ENCODE results near the gene IQCF6.
"Not testable (repeated sequence)": the region's sequence is repeated elsewhere in the genome, so short reads cannot be mapped to it uniquely, and the experiment has no call there.

Gene IQCF6

DNA sequence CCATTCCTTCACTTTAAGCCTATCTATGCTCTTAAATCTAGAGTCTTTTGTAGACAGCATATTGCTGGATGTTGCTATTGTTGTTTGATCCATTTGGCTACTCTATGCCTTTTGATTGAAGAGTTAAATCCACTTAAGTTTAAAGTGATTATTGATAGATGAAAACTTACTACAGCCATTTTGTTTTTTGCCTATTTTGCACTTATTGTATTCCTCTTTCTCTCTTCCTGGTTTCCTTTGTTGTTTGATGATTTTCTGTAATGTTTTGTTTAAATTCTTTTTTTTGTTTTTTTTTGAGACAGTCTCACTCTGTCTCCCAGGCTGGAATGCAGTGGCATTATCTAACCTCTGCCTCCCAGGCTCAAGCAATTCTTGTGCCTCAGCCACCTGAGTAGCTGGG is 19.8 kb downstream of the IQCF6 start:
- DNase-seq (ENCODE audit: low spot score) = no peak

DNA sequence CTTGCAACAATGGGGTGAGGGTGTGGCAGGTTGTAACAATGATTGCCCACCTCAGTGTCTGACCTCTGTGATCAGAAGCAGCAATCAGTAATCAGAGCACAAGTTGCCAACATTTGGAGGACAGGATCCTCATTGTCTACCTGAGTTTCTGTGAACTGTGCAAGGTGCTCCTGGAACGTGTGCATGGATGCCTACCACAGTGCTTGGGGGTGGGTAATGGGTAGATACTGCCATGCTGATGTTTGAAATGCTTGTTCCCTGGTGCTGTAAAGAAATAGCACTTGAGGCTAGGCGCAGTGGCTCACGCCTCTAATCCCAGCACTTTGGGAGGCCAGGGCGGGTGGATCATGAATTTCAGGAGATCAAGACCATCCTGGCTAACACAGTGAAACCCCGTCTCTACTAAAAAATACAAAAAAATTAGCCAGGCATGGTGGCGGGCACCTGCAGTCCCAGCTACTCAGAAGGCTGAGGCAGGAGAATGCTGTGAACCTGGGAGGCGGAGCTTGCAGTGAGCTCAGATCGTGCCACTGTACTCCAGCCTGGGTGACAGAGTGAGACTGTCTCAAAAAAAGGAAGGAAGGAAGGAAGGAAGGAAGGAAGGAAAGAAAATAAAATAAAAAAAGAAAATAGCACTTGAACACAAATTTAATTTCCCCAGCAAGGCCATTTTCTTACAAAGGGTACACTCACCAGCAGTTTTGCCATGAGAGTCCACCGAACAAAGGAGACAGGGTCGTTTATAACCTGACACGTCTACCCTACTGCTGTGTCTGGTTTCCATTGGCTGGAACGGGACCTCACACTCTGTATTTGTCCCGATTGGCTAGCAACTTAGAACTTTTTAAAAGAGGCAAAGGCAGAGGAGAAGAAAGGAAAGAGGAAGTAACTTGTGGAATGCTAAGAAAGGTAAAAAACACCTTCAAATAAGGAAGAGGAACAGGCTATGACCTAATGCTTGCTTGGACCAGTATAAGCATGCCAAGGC is 25.0 kb downstream of the IQCF6 start:
- not testable (repeated sequence) for DNase-seq (ENCODE audit: low spot score)

DNA sequence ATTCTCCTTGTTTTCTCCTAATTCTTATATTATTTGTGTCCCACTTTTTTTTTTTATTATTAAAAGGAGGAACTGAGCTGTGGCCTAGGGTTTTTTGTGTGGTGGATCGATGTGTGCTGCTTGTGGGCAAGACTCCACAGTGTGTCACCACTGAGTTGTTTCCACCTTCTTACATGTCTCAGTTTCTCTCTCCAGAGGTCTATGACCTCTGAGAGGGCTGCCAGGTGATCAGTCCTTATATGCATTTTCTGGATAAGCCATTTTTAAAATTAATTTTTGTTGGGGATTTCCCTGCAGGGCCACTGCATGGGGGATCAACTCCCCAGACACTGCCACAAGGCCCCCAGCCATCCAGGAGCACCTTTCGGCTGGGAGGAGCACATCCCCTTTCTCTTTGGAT is 27.8 kb downstream of the IQCF6 start:
- no peak for DNase-seq (ENCODE audit: low spot score)

- DNase-seq (ENCODE audit: low spot score) = no peak
These were observed 28.2 kb downstream of the IQCF6 start for GRCh38 chr3:51750878-51751277.

- no peak for DNase-seq (ENCODE audit: low spot score)
These were observed 30.7 kb downstream of the IQCF6 start for GRCh38 chr3:51748327-51748726.

GRCh38 chr3:51747840-51748239 is 31.2 kb downstream of the IQCF6 start:
- no peak for DNase-seq (ENCODE audit: low spot score)

GRCh38 chr3:51742978-51743377 is 36.1 kb downstream of the IQCF6 start:
- DNase-seq (ENCODE audit: low spot score) = not testable (repeated sequence)

- DNase-seq (ENCODE audit: low spot score) = not testable (repeated sequence)
These were observed 36.7 kb downstream of the IQCF6 start for GRCh38 chr3:51742320-51742719.

DNA sequence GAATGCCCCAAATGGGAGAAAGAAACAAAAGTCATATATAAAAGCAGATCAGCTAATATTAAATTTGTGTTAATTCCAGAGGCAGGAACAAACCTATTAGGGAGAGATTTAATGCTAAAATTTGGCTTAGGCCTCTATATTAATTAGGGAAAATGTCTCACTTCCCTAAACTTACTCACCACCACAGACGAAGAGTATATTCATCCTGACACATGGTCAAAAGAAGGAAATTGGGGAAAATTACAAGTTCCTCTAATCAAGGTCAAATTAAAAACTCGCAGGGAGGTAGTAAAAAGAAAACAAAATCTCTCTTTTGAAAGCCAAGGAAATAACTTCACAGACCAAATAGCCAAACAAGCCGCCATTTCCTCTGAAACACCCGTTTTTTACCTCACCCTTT is 39.9 kb downstream of the IQCF6 start:
- no peak for DNase-seq (ENCODE audit: low spot score)

DNA sequence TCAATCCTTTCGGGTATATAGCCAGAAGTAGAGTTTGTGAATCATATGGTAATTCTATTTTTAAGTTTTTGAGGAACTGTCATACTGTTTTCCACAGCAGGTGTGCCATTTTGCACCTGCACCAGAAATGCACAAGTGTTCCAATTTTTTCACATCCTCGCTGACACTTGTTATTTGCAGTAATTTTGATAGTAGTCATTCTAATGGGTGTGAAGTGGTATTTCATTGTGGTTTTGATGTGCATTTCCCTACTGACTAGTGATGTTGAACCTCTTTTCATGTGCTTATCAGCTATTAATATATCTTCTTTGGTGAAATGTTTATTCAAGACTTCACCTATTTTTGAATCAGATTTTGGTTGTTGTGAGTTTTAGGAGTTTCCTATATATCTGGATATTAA is 43.1 kb downstream of the IQCF6 start:
- no peak for DNase-seq (ENCODE audit: low spot score)

DNA sequence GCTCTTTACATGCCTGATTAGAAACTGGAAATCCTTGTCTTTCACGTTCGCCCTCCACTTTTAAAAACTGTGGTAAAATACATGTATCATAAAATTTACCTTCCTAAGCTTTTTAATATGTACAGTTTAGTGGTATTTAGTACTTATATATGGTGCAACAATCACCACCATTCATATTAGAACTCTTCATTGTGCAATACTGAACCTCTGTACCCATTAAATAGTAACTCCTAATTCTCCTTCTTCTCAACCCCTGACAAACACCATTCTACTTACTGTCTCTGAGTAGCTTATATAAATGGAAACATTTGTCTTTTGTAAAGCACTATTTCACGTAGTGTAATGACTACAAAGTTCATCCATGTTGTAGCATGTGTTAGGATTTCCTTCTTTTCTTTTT is 44.0 kb downstream of the IQCF6 start:
- DNase-seq (ENCODE audit: low spot score) = no peak

GRCh38 chr3:51734572-51734907 is 44.5 kb downstream of the IQCF6 start:
- no peak for DNase-seq (ENCODE audit: low spot score)

GRCh38 chr3:51733859-51734571 is 45.0 kb downstream of the IQCF6 start:
- DNase-seq (ENCODE audit: low spot score) = no peak

DNA sequence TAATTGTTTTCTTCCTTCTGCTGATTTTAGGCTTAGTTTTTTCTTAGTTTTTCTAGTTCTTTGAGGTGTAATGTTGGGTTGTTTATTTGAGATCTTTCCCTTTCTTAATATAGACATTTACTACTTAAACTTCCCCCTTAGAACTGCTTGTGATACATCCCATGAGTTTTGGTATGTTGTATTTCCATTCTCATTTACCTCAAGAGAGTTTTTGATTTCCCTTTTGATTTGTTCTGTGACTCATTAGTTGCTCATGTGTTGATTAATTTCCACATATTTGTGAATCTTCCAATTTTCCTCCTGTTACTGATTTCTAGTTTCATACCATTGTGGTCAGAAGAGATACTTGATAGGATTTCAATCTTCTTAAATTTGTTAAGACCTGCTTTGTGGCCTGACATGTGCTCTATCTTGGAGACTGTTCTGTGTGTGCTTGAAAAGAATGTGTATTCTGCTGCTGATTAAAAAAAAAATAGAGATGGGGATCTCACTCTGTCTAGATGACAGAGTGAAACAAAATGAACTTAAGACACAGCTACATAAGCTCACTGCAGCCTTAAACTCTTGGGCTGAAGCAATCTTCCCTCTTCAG is 49.9 kb downstream of the IQCF6 start:
- DNase-seq (ENCODE audit: low spot score) = no peak
